ENCODE measurements around the gene NAALADL2.

NAALADL2 gene

DNA sequence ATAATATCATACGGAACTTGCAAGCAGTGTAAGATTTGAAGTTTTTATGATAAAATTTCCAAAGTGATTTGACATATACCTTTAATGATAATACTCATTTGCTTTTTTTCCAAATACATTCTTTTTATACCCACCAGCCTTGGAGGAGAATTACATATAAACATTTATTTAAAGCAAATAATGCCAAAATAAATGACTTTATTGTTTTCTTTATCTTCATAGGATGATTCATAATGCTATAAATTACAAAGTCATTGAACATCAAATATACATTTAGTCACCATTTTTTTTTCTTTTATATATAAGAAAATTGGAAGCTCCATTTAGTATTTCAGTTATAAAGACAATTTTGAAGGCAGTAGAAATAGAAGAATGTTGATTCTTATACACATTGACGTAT, 450.9 kb downstream of the NAALADL2 start:
- H3K4me3 ChIP-seq (ENCODE audit: low read depth, low read length), result no peak overlapping the region
- no peak overlapping the region for H3K9ac ChIP-seq (ENCODE audit: low read depth, low read length)
- H3K4me1 ChIP-seq (ENCODE audit: control insufficient read depth, insufficient read depth, low read length), result no peaks in the 10 kb centered on the region
- no peaks in the 10 kb centered on the region for H3K36me3 ChIP-seq (ENCODE audit: control insufficient read depth, insufficient read depth, low read length)
- H3K9me3 ChIP-seq (ENCODE audit: control insufficient read depth, insufficient read depth, low read length), result no peaks in the 10 kb centered on the region
- no peaks in the 10 kb centered on the region for H3K27me3 ChIP-seq (ENCODE audit: control insufficient read depth, insufficient read depth, low read length)

DNA sequence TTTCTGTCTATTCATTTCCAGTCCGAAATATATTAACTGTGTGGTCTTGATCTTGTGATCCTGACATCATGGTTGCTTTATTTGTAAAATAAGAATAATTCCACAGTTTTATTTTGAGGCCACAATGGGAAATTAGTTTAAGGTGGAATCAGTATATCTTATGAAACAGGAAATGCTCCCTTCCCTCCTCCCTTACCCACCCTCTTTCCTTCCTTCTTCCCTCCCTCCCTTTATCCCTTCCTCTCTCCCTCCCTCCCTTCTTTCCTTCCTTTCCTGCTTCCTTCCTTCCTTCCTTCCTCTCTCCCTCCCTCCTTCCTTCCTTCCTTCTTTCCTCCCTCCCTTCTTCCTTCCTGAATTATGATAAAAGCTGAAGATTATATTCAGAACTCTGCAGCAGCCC, 452.3 kb downstream of the NAALADL2 start:
- Histone ChIP-seq H3K4me1 (ENCODE audit: control insufficient read depth, insufficient read depth, low read length) (no peaks in the 10 kb centered on the region), H3K27me3 (ENCODE audit: control insufficient read depth, insufficient read depth, low read length) (no peaks in the 10 kb centered on the region), H3K4me3 (ENCODE audit: low read depth, low read length) (no peak overlapping the region), H3K9me3 (ENCODE audit: control insufficient read depth, insufficient read depth, low read length) (no peaks in the 10 kb centered on the region), H3K36me3 (ENCODE audit: control insufficient read depth, insufficient read depth, low read length) (no peaks in the 10 kb centered on the region), H3K9ac (ENCODE audit: low read depth, low read length) (no peak overlapping the region)

DNA sequence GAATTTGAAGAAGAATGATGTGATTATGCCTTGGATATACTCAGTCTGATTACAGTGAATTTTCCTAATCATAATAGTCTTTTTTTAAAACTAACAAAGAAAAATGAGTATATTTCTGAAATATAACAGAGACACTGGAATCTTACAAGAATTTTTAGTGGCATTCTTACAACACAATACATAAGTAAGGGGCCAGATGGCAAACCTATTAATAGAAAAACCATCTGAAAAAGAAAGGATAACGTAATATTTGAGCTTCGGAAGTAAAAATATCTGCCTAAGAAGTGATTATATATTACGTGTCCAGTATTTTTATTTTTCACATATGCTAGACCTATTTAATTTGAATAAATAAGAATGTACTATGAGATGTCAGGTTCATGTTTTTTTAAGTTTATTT, 452.8 kb downstream of the NAALADL2 start:
- Histone ChIP-seq H3K27me3 (ENCODE audit: control insufficient read depth, insufficient read depth, low read length) (no peaks in the 10 kb centered on the region), H3K36me3 (ENCODE audit: control insufficient read depth, insufficient read depth, low read length) (no peaks in the 10 kb centered on the region), H3K4me3 (ENCODE audit: low read depth, low read length) (no peak overlapping the region), H3K4me1 (ENCODE audit: control insufficient read depth, insufficient read depth, low read length) (no peaks in the 10 kb centered on the region), H3K9me3 (ENCODE audit: control insufficient read depth, insufficient read depth, low read length) (no peaks in the 10 kb centered on the region), H3K9ac (ENCODE audit: low read depth, low read length) (no peak overlapping the region)

DNA sequence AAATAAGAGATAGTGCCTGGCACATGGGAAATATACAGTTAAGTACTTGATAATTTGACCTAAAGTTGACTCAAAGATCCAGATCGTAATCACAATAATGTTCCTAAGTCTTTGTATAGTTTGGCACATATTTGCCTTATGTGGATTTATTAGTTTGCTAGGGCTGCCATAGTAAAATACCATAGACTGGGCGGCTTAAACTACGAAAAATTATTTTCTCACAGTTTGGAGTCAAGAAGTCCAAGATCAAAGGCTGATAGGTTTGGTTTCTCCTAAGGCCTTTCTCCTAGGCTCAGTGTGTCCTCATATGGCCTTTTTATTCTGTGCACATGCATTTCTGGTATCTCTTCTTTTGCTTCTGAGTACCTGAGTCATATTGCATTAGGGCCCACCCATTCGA, 453.7 kb downstream of the NAALADL2 start:
- Histone ChIP-seq H3K36me3 (ENCODE audit: control insufficient read depth, insufficient read depth, low read length) (no peaks in the 10 kb centered on the region), H3K27me3 (ENCODE audit: control insufficient read depth, insufficient read depth, low read length) (no peaks in the 10 kb centered on the region), H3K9ac (ENCODE audit: low read depth, low read length) (no peak overlapping the region), H3K9me3 (ENCODE audit: control insufficient read depth, insufficient read depth, low read length) (no peaks in the 10 kb centered on the region), H3K4me3 (ENCODE audit: low read depth, low read length) (no peak overlapping the region), H3K4me1 (ENCODE audit: control insufficient read depth, insufficient read depth, low read length) (no peaks in the 10 kb centered on the region)

DNA sequence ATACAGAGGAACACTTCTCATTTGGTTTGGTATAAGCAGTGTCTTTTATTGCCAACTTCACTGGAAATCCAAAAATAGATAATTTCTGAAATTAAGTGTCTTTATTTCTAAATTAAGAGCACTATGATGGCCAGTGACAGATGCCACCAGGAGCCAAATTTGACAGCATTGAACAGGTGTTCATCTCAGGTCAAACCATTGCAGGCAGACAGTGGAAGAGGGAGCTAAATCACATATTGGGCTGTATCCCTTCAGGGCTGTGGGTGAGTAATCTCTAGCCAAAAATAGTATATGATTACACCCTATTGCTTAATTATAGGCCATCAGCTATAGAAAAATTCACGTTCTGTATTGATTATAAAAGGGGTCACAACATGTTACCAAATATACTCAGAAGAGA, 457.7 kb downstream of the NAALADL2 start:
- Histone ChIP-seq H3K4me1 (ENCODE audit: control insufficient read depth, insufficient read depth, low read length) (no peaks in the 10 kb centered on the region), H3K36me3 (ENCODE audit: control insufficient read depth, insufficient read depth, low read length) (no peaks in the 10 kb centered on the region), H3K9me3 (ENCODE audit: control insufficient read depth, insufficient read depth, low read length) (no peaks in the 10 kb centered on the region), H3K27me3 (ENCODE audit: control insufficient read depth, insufficient read depth, low read length) (no peaks in the 10 kb centered on the region), H3K9ac (ENCODE audit: low read depth, low read length) (no peak overlapping the region), H3K4me3 (ENCODE audit: low read depth, low read length) (no peak overlapping the region)

DNA sequence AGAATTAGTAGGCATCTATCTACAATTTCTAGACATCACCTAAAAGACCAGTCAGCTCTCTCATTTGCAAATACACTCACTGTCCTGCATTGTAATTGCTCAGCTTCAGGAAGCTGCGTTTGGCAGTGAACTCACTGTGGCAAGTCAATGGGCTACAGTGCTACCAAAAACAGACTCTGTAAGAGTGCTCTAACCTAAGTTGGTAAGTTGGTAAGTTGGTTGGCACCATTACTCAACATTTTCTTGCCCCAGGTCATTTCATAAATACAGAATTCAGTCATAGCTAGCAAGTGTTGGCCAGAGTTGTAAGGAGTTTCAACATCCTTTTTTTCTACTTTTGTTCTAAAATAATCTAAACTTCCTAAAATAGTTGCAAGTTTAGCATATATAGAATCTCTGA, 466.3 kb downstream of the NAALADL2 start:
- Histone ChIP-seq H3K9me3 (ENCODE audit: control insufficient read depth, insufficient read depth, low read length) (no peaks in the 10 kb centered on the region), H3K4me1 (ENCODE audit: control insufficient read depth, insufficient read depth, low read length) (no peaks in the 10 kb centered on the region), H3K4me3 (ENCODE audit: low read depth, low read length) (no peak overlapping the region), H3K9ac (ENCODE audit: low read depth, low read length) (no peak overlapping the region), H3K36me3 (ENCODE audit: control insufficient read depth, insufficient read depth, low read length) (no peaks in the 10 kb centered on the region), H3K27me3 (ENCODE audit: control insufficient read depth, insufficient read depth, low read length) (no peaks in the 10 kb centered on the region)

DNA sequence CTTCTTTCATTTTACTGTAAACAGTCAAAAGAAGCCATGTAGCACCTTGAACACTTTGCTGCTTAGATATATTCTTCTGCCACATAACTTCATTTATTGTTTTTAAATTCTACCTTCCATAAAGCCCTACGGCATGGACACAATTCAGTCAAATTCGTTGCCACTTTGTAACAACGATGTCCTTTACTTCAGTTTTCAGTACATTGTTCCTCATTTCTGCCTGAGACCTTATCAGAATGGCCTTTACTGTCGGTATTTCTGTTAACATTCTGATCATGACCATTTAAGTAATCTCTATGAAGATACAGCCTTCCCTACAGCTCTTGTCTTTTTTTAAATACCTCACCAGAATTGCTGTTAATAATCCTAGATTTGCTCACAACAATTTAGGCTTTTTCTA, 466.9 kb downstream of the NAALADL2 start:
- no peaks in the 10 kb centered on the region for H3K9me3 ChIP-seq (ENCODE audit: control insufficient read depth, insufficient read depth, low read length)
- no peaks in the 10 kb centered on the region for H3K36me3 ChIP-seq (ENCODE audit: control insufficient read depth, insufficient read depth, low read length)
- H3K27me3 ChIP-seq (ENCODE audit: control insufficient read depth, insufficient read depth, low read length), result no peaks in the 10 kb centered on the region
- H3K9ac ChIP-seq (ENCODE audit: low read depth, low read length), result no peak overlapping the region
- H3K4me1 ChIP-seq (ENCODE audit: control insufficient read depth, insufficient read depth, low read length), result no peaks in the 10 kb centered on the region
- H3K4me3 ChIP-seq (ENCODE audit: low read depth, low read length), result no peak overlapping the region

DNA sequence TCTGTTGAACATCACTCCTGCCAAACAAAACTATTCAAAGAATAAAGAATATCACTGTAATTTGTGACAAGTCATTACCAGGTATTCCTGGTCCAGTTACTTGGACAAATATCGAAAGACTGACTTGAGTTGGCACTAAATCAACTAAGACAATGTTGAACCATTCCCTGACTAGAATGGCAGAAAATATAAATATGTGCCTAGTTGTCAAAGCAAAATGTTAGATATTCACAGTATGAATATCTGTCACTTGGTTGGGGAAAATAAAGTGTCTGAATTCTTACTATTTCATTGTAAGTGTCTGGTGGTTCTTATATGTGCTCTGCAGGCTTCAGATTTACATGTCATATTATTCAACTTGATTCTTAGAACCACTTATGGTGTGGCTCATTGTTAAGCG, 470.2 kb downstream of the NAALADL2 start:
- Histone ChIP-seq H3K4me3 (ENCODE audit: low read depth, low read length) (no peak overlapping the region), H3K27me3 (ENCODE audit: control insufficient read depth, insufficient read depth, low read length) (no peaks in the 10 kb centered on the region), H3K4me1 (ENCODE audit: control insufficient read depth, insufficient read depth, low read length) (no peaks in the 10 kb centered on the region), H3K9me3 (ENCODE audit: control insufficient read depth, insufficient read depth, low read length) (no peaks in the 10 kb centered on the region), H3K36me3 (ENCODE audit: control insufficient read depth, insufficient read depth, low read length) (no peaks in the 10 kb centered on the region), H3K9ac (ENCODE audit: low read depth, low read length) (no peak overlapping the region)

DNA sequence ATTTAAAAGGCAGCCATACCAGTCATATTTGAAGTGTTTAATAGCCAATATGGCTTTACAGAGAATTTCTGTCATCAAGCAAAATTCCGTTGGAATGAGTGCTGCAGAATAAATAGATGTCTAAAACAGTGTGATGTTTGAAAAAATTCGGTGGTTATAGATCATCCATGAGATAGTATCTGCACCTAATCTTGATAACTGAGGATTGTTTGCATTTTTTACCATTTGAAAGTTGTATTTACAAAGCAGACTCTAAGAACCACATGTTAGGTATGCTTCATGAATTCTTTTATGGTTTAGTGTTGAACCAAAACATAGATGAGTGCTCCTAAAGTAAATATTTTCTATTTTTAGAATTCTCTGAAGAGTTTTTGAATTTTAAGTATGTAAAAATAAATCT, 476.1 kb downstream of the NAALADL2 start:
- H3K4me3 ChIP-seq (ENCODE audit: low read depth, low read length), result no peak overlapping the region
- H3K4me1 ChIP-seq (ENCODE audit: control insufficient read depth, insufficient read depth, low read length), result peaks cover 3% of the 10 kb centered on the region
- no peaks in the 10 kb centered on the region for H3K9me3 ChIP-seq (ENCODE audit: control insufficient read depth, insufficient read depth, low read length)
- no peaks in the 10 kb centered on the region for H3K27me3 ChIP-seq (ENCODE audit: control insufficient read depth, insufficient read depth, low read length)
- no peaks in the 10 kb centered on the region for H3K36me3 ChIP-seq (ENCODE audit: control insufficient read depth, insufficient read depth, low read length)
- H3K9ac ChIP-seq (ENCODE audit: low read depth, low read length), result no peak overlapping the region

DNA sequence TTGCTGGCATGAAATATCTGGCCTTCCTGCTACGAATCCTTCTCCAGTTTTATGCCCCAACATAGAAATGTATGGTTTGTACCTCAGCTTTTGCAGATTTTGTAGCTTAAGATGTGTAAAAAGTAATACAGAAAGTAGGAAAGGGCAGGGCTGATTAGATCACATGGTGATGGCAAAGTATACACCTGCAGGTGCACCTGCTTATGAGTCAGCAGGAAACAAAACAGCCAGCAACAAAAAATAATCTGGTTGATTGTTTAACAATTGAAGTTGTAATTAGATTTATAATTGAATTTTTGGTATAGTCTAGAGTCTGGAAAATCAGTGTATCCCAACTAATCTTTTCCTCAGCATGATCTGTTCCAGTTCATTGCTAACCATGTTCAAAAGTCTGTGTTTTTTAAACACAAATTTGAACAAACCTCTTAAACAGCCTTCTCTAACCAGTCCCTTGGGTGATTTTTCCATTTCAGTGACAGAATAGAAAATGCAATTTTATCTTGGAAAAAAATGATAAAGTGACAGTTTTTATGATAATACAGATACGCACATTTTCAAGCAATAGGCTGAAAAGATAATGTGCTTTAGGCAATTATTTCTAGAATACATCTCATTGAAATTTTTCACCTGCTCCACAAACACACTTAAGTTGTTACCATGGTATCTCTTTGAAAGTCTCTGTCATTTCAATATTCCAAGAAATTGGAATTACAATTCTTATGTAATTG, 477.4 kb downstream of the NAALADL2 start:
- Histone ChIP-seq H3K9ac (ENCODE audit: low read depth, low read length) (no peak overlapping the region), H3K9me3 (ENCODE audit: control insufficient read depth, insufficient read depth, low read length) (no peaks in the 10 kb centered on the region), H3K4me1 (ENCODE audit: control insufficient read depth, insufficient read depth, low read length) (peaks cover 3% of the 10 kb centered on the region), H3K4me3 (ENCODE audit: low read depth, low read length) (no peak overlapping the region), H3K36me3 (ENCODE audit: control insufficient read depth, insufficient read depth, low read length) (no peaks in the 10 kb centered on the region), H3K27me3 (ENCODE audit: control insufficient read depth, insufficient read depth, low read length) (no peaks in the 10 kb centered on the region)

DNA sequence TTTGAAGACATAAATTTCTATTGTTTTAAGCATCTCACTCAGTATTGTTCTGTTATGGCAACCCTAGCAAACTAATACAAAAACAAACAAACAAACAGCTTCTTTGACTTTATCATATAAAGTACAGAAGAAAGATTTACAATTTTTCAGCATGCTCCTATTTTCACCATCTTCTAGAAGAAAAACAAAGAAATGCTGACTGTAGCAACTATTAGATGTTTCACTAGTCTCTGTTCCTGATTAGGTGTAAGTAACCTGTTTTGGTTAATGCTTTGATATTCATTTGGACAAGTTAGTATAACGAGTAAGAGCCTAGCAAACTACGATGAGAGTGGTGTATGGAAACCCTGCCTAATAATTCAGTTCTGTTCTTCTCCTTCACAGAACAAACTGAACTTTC, 478.5 kb downstream of the NAALADL2 start:
- Histone ChIP-seq H3K36me3 (ENCODE audit: control insufficient read depth, insufficient read depth, low read length) (no peaks in the 10 kb centered on the region), H3K27me3 (ENCODE audit: control insufficient read depth, insufficient read depth, low read length) (no peaks in the 10 kb centered on the region), H3K4me3 (ENCODE audit: low read depth, low read length) (no peak overlapping the region), H3K4me1 (ENCODE audit: control insufficient read depth, insufficient read depth, low read length) (peaks cover 3% of the 10 kb centered on the region), H3K9ac (ENCODE audit: low read depth, low read length) (no peak overlapping the region), H3K9me3 (ENCODE audit: control insufficient read depth, insufficient read depth, low read length) (no peaks in the 10 kb centered on the region)

DNA sequence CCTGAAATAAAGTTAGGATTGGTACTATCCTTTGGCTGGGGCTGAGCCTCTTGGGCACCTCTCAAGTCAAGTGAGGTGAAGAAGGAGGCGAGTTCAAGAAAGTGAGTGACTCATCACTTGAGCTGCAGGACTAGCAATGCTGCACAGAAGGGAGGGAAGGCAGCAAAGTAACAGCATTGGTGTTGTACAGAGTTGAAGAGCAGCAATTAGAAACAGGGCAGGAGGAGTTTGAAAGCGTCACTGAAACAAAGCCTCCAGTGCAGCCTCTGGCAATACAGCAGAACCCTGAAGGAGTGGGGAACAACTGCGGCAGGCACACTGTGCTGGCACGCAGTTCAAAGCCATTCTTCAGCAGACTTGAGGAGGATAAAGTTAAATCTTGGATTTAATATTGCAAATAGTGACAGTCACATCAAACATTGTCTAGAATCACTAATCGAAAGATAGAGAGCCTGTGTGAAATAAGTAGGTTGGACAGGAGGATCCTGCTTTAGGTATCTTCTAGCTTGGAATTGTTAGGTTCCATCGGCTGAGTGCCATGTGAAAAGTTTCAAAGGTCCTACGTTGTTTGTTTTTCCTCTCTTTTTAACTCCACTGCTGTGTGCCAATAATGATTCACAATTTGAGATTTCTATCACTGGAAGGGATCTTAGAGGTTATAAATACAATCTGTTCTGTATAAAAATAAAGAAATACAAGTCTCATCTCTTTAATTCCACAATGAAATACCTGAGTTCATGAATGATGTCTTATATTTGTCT, 479.8 kb downstream of the NAALADL2 start:
- Histone ChIP-seq H3K36me3 (ENCODE audit: control insufficient read depth, insufficient read depth, low read length) (no peaks in the 10 kb centered on the region), H3K4me1 (ENCODE audit: control insufficient read depth, insufficient read depth, low read length) (peaks cover 3% of the 10 kb centered on the region), H3K27me3 (ENCODE audit: control insufficient read depth, insufficient read depth, low read length) (no peaks in the 10 kb centered on the region), H3K9ac (ENCODE audit: low read depth, low read length) (no peak overlapping the region), H3K9me3 (ENCODE audit: control insufficient read depth, insufficient read depth, low read length) (no peaks in the 10 kb centered on the region), H3K4me3 (ENCODE audit: low read depth, low read length) (no peak overlapping the region)

Measured in iPS-15b (cell line).